ENCODE results near the gene DCAF10.

GRCh38 chr9:37914701-37915358 lies 114.2 kb downstream of the DCAF10 start:
- no peak for TF ChIP-seq CTCF (IDR thresholded peaks at IDR 0.05)
- TF ChIP-seq EZH2 (IDR thresholded peaks at IDR 0.05; ENCODE audit: borderline replicate concordance, insufficient read depth, low read depth, low read length, poor library complexity, severe bottlenecking): no peak

Data from B cell (primary cell).